ENCODE results near the gene SLC35C1. TPM values are rescaled to one million over a fixed set of nuclear protein-coding genes. Genes with fewer than 3 reads are reported as not detected.

SLC35C1 gene
- total RNA-seq, 1 donor from 2014 or later: 8.6 TPM

GRCh38 chr11:45846974-45847910 lies 42.3 kb downstream of the SLC35C1 start, which contains the start of gene CRY2:
TSS of gene CRY2 (plus strand) at chr11:45847475. CDS start at chr11:45847491, 16 bp downstream.
- Mint-ChIP-seq H3K4me1 (peaks cover 68% of the 10 kb centered on the region), H3K36me3 (ENCODE audit: low read depth) (peaks cover 14% of the 10 kb centered on the region), H3K9me3 (no peaks in the 10 kb centered on the region), H3K27me3 (no peaks in the 10 kb centered on the region), H3K4me3 (peak within 1 kb of the TSS; percentile 85), H3K27ac (peak within 1 kb of the TSS; percentile 94)
- ChIA-PET POLR2A (interaction anchor here (0.6 to 2.6 kb wide), 21 partner anchors 13 to 999 kb away, joined by 3 to 29 read pairs (median 5); partner anchors contain the start of genes AMBRA1, CKAP5, PEX16 and PHF21A), CTCF (interaction anchor here (1.1 to 2.1 kb wide), 3 partner anchors 75 to 159 kb away, joined by 4 to 10 read pairs (median 9); no protein-coding TSS in a partner anchor)
- TF ChIP-seq CTCF (IDR thresholded peaks at IDR 0.05): no peak
- DNase-seq (peak; percentile 97), ATAC-seq (ENCODE audit: low read depth) (peak; percentile 89)
- intact Hi-C loops (cut with micrococcal nuclease): loop anchor here (1.0 to 10.0 kb wide), 9 partner anchors 28 to 768 kb away; partner anchors contain the start of genes ATG13, DGKZ, HARBI1 and MAPK8IP1

GRCh38 chr11:45847911-45848316 lies 43.0 kb downstream of the SLC35C1 start:
- POLR2A ChIA-PET: interaction anchor here (0.5 to 2.6 kb wide), 7 partner anchors 30 to 904 kb away, joined by 3 to 29 read pairs (median 22); partner anchors contain the start of genes PEX16 and SLC35C1
- ATAC-seq (ENCODE audit: low read depth) (peak; percentile 2), DNase-seq (no peak)
- Mint-ChIP-seq H3K4me1 (peaks cover 71% of the 10 kb centered on the region), H3K36me3 (ENCODE audit: low read depth) (peaks cover 14% of the 10 kb centered on the region), H3K9me3 (no peaks in the 10 kb centered on the region), H3K27ac (peak overlapping the region; percentile 75), H3K4me3 (peak overlapping the region; percentile 85), H3K27me3 (no peaks in the 10 kb centered on the region)
- intact Hi-C loops (cut with micrococcal nuclease): loop anchor here (1.0 to 10.0 kb wide), 9 partner anchors 29 to 767 kb away; partner anchors contain the start of genes ATG13, DGKZ, HARBI1 and MAPK8IP1
- CTCF ChIA-PET: interaction anchor here (2.1 kb wide), 1 partner anchor 76 kb away, joined by 9 read pairs; no protein-coding TSS in a partner anchor
- no peak for TF ChIP-seq CTCF (IDR thresholded peaks at IDR 0.05)

GRCh38 chr11:45848654-45849081 lies 43.7 kb downstream of the SLC35C1 start:
- intact Hi-C loops (cut with micrococcal nuclease): loop anchor here (5.0 to 10.0 kb wide), 2 partner anchors 499 to 766 kb away; partner anchors contain the start of genes ATG13, DGKZ and HARBI1
- ATAC-seq (ENCODE audit: low read depth): no peak
- ChIA-PET POLR2A (interaction anchor here (0.5 to 0.6 kb wide), 2 partner anchors 74 to 905 kb away, joined by 3 to 4 read pairs; no protein-coding TSS in a partner anchor), CTCF (no interaction called here)
- Mint-ChIP-seq H3K27ac (no peak overlapping the region), H3K27me3 (no peaks in the 10 kb centered on the region), H3K4me3 (peak overlapping the region; percentile 85), H3K4me1 (peaks cover 68% of the 10 kb centered on the region), H3K9me3 (no peaks in the 10 kb centered on the region), H3K36me3 (ENCODE audit: low read depth) (peaks cover 14% of the 10 kb centered on the region)
- no peak for TF ChIP-seq CTCF (IDR thresholded peaks at IDR 0.05)
- DNase-seq: no peak

- DNase-seq: no peak
- ChIA-PET POLR2A (interaction anchor here (1.2 kb wide), 1 partner anchor 86 kb away, joined by 3 read pairs; no protein-coding TSS in a partner anchor), CTCF (interaction anchor here (0.8 to 1.6 kb wide), 3 partner anchors 8 to 79 kb away, joined by 3 to 4 read pairs (median 4); no protein-coding TSS in a partner anchor)
- Mint-ChIP-seq H3K9me3 (no peaks in the 10 kb centered on the region), H3K27ac (no peak overlapping the region), H3K4me1 (peaks cover 65% of the 10 kb centered on the region), H3K27me3 (no peaks in the 10 kb centered on the region), H3K36me3 (ENCODE audit: low read depth) (peaks cover 18% of the 10 kb centered on the region), H3K4me3 (no peak overlapping the region)
- no peak for ATAC-seq (ENCODE audit: low read depth)
- no peak for TF ChIP-seq CTCF (IDR thresholded peaks at IDR 0.05)
- intact Hi-C loops (cut with micrococcal nuclease): no loop called here
These were observed 45.5 kb downstream of the SLC35C1 start for GRCh38 chr11:45850446-45850845.
